Right lobe of liver (tissue), 4 donors: ENCODE results near the gene PILRA.

Experiments
- CTCF ChIP-seq, 4 donors: fragments of 200-600 bp in 3 of 4; fragments of 450-650 bp in 1 of 4; IDR thresholded peaks; one replicate each; pipeline versions ENCODE4 v1.5.1 to v1.8.0; 2016 to 2022; ENCODE audit warnings: antibody characterized with exemption in 4 of 4, mild to moderate bottlenecking in 2 of 4
- POLR2A ChIP-seq: fragments of 450-650 bp; IDR thresholded peaks from one replicate; pipeline ENCODE4 v1.6.1; 2017; ENCODE audit warnings: antibody characterized with exemption, mild to moderate bottlenecking
- donor health status: DM: no; HTN: no; CAD: no.
- donor health status: DM: no; HTN: no; CAD: no.
- donor health status: DM: no; HTN: yes; CAD: no.

DNA sequence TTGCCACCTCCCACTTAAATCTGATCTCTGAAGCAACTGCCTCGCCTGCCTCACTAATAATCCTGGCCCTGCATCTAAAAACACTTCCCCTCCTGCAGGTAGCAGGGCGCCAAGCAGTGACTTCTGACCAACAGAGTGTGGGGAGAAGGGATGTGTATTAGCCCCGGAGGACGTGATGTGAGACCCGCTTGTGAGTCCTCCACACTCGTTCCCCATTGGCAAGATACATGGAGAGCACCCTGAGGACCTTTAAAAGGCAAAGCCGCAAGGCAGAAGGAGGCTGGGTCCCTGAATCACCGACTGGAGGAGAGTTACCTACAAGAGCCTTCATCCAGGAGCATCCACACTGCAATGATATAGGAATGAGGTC, 6.1 kb upstream of the PILRA start:
- TF ChIP-seq POLR2A (no peak), CTCF (IDR thresholded peaks at IDR 0.05) (no peak)
